Keratinocyte (primary cell): ENCODE measurements around the gene CD28.

ENCODE experiments used
- EZH2 ChIP-seq: IDR thresholded peaks from one replicate; pipeline ENCODE4 v1.6.1; 2012; ENCODE audit warnings: inconsistent platforms, mild to moderate bottlenecking, low read length, moderate library complexity
- TF ChIP-seq, protein P1 (sequence below), 3 experiments: IDR thresholded peaks in 1 of 3; conservative IDR thresholded peaks in 1 of 3; optimal IDR thresholded peaks in 1 of 3; 2 replicates in 2 of 3; 3 replicates in 1 of 3; pipeline versions ENCODE3 to v1.5.1; 2011; ENCODE audit warnings: low read length in 3 of 3, mild to moderate bottlenecking in 3 of 3, moderate library complexity in 2 of 3, control low read depth in 1 of 3, inconsistent platforms in 1 of 3; ENCODE audit not compliant: insufficient read depth in 2 of 3; ENCODE audit errors: extremely low read depth in 1 of 3

DNA sequence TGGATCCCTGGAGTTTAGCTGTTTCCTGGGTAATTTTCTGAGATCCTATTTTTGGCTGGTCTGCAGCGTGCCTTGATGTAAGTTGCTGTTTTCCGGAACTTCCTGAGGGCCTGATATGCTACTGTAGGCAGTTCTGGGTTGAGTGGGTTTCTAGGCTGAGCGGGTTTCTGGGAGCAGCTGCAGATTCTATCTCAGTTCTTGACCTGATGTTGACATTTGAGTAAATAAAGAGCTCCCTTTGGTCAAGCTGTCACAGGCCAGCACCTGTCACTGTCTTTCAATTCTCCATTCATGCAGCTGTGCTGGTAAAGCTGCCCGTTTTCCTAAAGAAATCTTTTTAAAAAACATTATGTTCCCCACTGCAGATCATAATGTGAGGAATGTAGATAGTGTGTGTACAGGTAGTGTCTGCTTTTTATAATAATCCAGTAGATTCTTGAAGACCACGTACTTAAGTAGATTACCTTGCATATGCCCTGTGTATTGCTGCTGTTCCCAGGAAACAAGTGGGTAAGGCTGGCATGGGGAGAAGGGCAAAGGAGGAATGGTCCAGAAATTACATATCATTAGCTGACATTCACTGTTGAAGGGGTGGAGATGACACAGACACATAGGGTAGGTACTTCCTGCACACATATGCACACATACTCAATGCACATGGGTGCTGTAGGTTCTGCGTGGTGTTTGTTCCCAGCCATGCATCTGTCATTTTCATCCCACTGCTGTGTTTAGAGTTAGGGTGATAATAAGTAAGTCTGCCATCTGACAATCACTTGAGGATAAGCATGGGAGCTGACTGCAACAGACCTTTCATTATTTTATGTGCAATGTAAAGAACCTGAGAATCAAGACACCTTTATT, 25.9 kb downstream of the CD28 start:
- TF ChIP-seq, protein P1, sequence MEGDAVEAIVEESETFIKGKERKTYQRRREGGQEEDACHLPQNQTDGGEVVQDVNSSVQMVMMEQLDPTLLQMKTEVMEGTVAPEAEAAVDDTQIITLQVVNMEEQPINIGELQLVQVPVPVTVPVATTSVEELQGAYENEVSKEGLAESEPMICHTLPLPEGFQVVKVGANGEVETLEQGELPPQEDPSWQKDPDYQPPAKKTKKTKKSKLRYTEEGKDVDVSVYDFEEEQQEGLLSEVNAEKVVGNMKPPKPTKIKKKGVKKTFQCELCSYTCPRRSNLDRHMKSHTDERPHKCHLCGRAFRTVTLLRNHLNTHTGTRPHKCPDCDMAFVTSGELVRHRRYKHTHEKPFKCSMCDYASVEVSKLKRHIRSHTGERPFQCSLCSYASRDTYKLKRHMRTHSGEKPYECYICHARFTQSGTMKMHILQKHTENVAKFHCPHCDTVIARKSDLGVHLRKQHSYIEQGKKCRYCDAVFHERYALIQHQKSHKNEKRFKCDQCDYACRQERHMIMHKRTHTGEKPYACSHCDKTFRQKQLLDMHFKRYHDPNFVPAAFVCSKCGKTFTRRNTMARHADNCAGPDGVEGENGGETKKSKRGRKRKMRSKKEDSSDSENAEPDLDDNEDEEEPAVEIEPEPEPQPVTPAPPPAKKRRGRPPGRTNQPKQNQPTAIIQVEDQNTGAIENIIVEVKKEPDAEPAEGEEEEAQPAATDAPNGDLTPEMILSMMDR (optimal IDR thresholded peaks at IDR 0.05 in 1 of 3, IDR thresholded peaks at IDR 0.05 in 1 of 3, conservative IDR thresholded peaks at IDR 0.05 in 1 of 3; ENCODE audit: extremely low read depth in 1 of 3, insufficient read depth in 2 of 3, low read length in 3 of 3) = no peak
- no peak for TF ChIP-seq EZH2
